ENCODE results near the gene PIK3R2. TPM values are rescaled to one million over a fixed set of nuclear protein-coding genes. Genes with fewer than 3 reads are reported as not detected.

Gene PIK3R2
- total RNA-seq, 2 experiments from 2014 or later = 3.2 to 20.5 TPM

DNA sequence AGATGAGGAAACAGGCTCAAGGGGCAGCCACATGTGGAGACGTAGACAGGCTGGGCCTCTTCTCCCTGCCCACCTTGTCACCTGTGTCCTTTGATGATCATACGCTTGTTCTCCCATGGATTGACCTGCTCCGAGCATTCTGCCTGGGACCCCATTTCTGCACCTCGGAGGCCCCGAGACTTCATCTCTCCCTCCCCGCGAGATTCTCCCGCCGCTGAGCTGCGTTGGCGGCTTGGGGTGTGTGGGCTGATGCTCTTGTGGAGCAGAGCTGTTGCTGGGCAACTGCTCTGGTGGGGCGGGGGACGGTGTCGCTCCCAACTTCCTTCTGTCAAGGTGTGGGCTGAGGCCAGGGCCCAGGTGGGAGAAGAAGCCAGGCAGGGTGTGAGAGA, 33.3 kb upstream of the PIK3R2 start:
- no peak for DNase-seq (ENCODE audit: low spot score)
- Histone ChIP-seq H3K4me2 (ENCODE audit: low read length) (peak overlapping the region; percentile 85), H3K4me1 (ENCODE audit: insufficient read depth, low read length, poor library complexity, severe bottlenecking) (peaks cover 31% of the 10 kb centered on the region), H3K36me3 (ENCODE audit: insufficient read depth, low read length) (peaks cover 54% of the 10 kb centered on the region), H2AFZ (ENCODE audit: low read length) (no peak overlapping the region), H3K9me2 (ENCODE audit: insufficient read depth, low read length) (no peaks in the 10 kb centered on the region), H3K79me2 (ENCODE audit: insufficient read depth, low read depth, low read length) (peaks cover 24% of the 10 kb centered on the region; the same call in 1 of the 2 replicates), H3K27ac (ENCODE audit: low read depth, low read length, poor library complexity, severe bottlenecking) (peak overlapping the region; percentile 70), H4K20me1 (ENCODE audit: insufficient read depth, low read length) (0 out of 2 replicates have a peak, but pooled peaks cover 3% of the 10 kb centered on the region), H3K4me3 (ENCODE audit: low read depth, low read length, poor library complexity, severe bottlenecking) (peak overlapping the region; percentile 73), H3K9me3 (ENCODE audit: low read length) (no peaks in the 10 kb centered on the region)
- ChIA-PET POLR2A (interaction anchor here (0.6 kb wide), 1 partner anchor 49 kb away, joined by 7 read pairs; no protein-coding TSS in a partner anchor), CTCF (ENCODE audit: unreplicated experiment) (no interaction called here)
- no TSS peak for BruUV-seq (replicated peaks)
- TF ChIP-seq, protein P1, sequence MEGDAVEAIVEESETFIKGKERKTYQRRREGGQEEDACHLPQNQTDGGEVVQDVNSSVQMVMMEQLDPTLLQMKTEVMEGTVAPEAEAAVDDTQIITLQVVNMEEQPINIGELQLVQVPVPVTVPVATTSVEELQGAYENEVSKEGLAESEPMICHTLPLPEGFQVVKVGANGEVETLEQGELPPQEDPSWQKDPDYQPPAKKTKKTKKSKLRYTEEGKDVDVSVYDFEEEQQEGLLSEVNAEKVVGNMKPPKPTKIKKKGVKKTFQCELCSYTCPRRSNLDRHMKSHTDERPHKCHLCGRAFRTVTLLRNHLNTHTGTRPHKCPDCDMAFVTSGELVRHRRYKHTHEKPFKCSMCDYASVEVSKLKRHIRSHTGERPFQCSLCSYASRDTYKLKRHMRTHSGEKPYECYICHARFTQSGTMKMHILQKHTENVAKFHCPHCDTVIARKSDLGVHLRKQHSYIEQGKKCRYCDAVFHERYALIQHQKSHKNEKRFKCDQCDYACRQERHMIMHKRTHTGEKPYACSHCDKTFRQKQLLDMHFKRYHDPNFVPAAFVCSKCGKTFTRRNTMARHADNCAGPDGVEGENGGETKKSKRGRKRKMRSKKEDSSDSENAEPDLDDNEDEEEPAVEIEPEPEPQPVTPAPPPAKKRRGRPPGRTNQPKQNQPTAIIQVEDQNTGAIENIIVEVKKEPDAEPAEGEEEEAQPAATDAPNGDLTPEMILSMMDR (conservative IDR thresholded peaks at IDR 0.05; ENCODE audit: low read length) = no peak
- TF ChIP-seq EZH2phosphoT487 (IDR thresholded peaks at IDR 0.05; ENCODE audit: borderline replicate concordance, low read depth, low read length) = no peak
- intact Hi-C loops (cut with micrococcal nuclease; ENCODE audit: unreplicated experiment) = loop anchor here (2.0 kb wide), 1 partner anchor 33 kb away; the partner anchor contains the start of gene PIK3R2

DNA sequence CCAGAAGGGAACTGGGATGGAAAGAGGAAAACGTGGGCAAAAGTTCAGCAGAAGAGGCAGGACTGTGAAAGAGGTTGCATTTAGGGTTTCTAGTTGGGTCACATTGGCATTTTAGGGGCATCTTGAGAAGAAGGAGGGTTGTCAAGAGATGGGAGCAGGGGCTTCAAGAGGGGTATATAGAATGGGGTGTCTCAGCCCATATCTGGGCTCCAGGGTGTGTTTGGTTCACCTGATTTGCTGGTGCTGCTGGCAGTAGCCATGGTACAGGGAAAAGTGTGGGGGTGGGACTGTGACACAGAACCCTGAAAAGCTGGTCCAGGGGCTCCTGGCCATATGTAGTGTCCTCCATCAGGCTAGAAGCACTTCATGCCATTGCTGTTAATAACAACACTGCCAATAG, 32.8 kb upstream of the PIK3R2 start:
- peak overlapping the region; percentile 73 for H3K4me3 ChIP-seq (ENCODE audit: low read depth, low read length, poor library complexity, severe bottlenecking)
- no peak for DNase-seq (ENCODE audit: low spot score)
- H2AFZ ChIP-seq (ENCODE audit: low read length) = no peak overlapping the region
- H3K4me1 ChIP-seq (ENCODE audit: insufficient read depth, low read length, poor library complexity, severe bottlenecking) = peaks cover 31% of the 10 kb centered on the region
- no peaks in the 10 kb centered on the region for H3K9me2 ChIP-seq (ENCODE audit: insufficient read depth, low read length)
- H3K36me3 ChIP-seq (ENCODE audit: insufficient read depth, low read length) = peaks cover 54% of the 10 kb centered on the region
- intact Hi-C loops (cut with micrococcal nuclease; ENCODE audit: unreplicated experiment) = no loop called here
- peak overlapping the region; percentile 70 for H3K27ac ChIP-seq (ENCODE audit: low read depth, low read length, poor library complexity, severe bottlenecking)
- BruUV-seq (replicated peaks) = no TSS peak
- CTCF ChIA-PET (ENCODE audit: unreplicated experiment) = no interaction called here
- POLR2A ChIA-PET = interaction anchor here (0.6 kb wide), 1 partner anchor 49 kb away, joined by 7 read pairs; no protein-coding TSS in a partner anchor
- TF ChIP-seq, protein P1 (conservative IDR thresholded peaks at IDR 0.05; ENCODE audit: low read length) = no peak
- TF ChIP-seq EZH2phosphoT487 (IDR thresholded peaks at IDR 0.05; ENCODE audit: borderline replicate concordance, low read depth, low read length) = no peak
- H3K9me3 ChIP-seq (ENCODE audit: low read length) = no peaks in the 10 kb centered on the region
- H4K20me1 ChIP-seq (ENCODE audit: insufficient read depth, low read length) = 0 out of 2 replicates have a peak, but pooled peaks cover 3% of the 10 kb centered on the region
- peaks cover 24% of the 10 kb centered on the region; the same call in 1 of the 2 replicates for H3K79me2 ChIP-seq (ENCODE audit: insufficient read depth, low read depth, low read length)
- peak overlapping the region; percentile 85 for H3K4me2 ChIP-seq (ENCODE audit: low read length)

DNA sequence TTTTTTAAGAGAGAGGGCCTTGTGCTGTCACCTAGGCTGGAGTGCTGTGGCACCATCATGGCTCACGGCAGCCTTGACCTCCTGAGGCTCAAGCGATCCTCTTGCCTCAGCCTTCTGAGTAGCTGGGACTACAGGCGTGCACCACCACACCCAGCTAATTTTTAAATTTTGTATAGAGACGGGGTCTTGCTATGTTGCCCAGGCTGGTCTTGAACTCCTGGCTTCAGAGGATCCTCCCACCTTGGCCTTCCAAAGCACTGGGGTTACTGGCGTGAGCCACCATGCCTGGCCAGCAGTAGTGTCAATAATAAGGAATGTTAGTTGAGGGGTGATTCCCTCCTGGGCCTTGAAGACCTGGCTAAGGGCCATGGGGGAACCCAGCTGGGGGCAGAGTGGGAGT, 31.8 kb upstream of the PIK3R2 start:
- peaks cover 24% of the 10 kb centered on the region; the same call in 1 of the 2 replicates for H3K79me2 ChIP-seq (ENCODE audit: insufficient read depth, low read depth, low read length)
- H3K9me2 ChIP-seq (ENCODE audit: insufficient read depth, low read length) = no peaks in the 10 kb centered on the region
- peaks cover 31% of the 10 kb centered on the region for H3K4me1 ChIP-seq (ENCODE audit: insufficient read depth, low read length, poor library complexity, severe bottlenecking)
- intact Hi-C loops (cut with micrococcal nuclease; ENCODE audit: unreplicated experiment) = no loop called here
- no peak overlapping the region for H3K27ac ChIP-seq (ENCODE audit: low read depth, low read length, poor library complexity, severe bottlenecking)
- TF ChIP-seq, protein P1 (conservative IDR thresholded peaks at IDR 0.05; ENCODE audit: low read length) = no peak
- TF ChIP-seq EZH2phosphoT487 (IDR thresholded peaks at IDR 0.05; ENCODE audit: borderline replicate concordance, low read depth, low read length) = no peak
- no peak for DNase-seq (ENCODE audit: low spot score)
- ChIA-PET POLR2A (no interaction called here), CTCF (ENCODE audit: unreplicated experiment) (no interaction called here)
- no peaks in the 10 kb centered on the region for H3K9me3 ChIP-seq (ENCODE audit: low read length)
- H3K4me2 ChIP-seq (ENCODE audit: low read length) = no peak overlapping the region
- no peak overlapping the region for H2AFZ ChIP-seq (ENCODE audit: low read length)
- 0 out of 2 replicates have a peak, but pooled peaks cover 3% of the 10 kb centered on the region for H4K20me1 ChIP-seq (ENCODE audit: insufficient read depth, low read length)
- no peak overlapping the region for H3K4me3 ChIP-seq (ENCODE audit: low read depth, low read length, poor library complexity, severe bottlenecking)
- H3K36me3 ChIP-seq (ENCODE audit: insufficient read depth, low read length) = peaks cover 59% of the 10 kb centered on the region
- BruUV-seq (replicated peaks) = no TSS peak

Data from OCI-LY7 (cell line).